ENCODE data around the gene PPP4R3A. TPM values are rescaled to one million over a fixed set of nuclear protein-coding genes. Genes with fewer than 3 reads are reported as not detected.

PPP4R3A gene
- total and polyA plus RNA-seq, 2 donors (not counting 3 experiments of a cell fraction or from before 2014, with no cell fraction given): 20.5 to 77.0 TPM

DNA sequence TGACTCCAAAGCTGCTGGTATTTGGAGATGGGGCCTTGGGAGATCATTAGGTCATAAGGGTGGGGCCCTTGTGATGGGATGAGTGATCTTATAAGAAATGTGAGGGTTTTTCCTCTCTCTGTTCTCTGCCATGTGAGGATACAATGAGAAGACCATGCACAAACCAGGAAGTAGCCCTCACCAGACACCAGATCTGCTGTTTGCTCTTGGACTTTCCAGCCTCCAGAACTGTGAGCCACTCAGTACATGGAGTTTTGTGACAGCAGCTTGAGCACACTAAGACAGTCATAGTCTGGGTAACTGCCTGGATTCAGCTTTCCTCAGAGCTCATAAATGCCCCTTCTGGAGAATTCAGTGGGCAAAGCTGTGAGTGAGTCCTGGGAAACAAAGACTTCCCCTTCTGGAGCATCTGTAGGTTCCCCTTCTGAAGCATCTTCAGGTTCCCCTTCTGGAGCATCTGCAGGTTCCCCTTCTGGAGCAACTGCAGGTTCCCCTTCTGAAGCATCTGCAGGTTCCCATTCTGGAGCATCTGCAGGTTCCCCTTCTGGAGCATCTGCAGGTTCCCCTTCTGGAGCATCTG is 11.0 kb upstream of the PPP4R3A start:
- POLR2A ChIA-PET: no interaction called here
- FAIRE-seq: no peak
- CTCF ChIA-PET: no interaction called here
- Histone ChIP-seq H3K4me1 (ENCODE audit: control insufficient read depth, extremely low read depth, insufficient read depth, low read length) (no peaks in the 10 kb centered on the region), H4K20me1 (replicated peaks; ENCODE audit: control insufficient read depth, extremely low read depth, insufficient read depth, low read length) (no peaks in the 10 kb centered on the region), H3K27me3 (ENCODE audit: control insufficient read depth in 2 of 2, insufficient read depth in 2 of 2, low read length in 2 of 2) (no peaks in the 10 kb centered on the region), H3K4me3 (replicated peaks in 1 of 3; ENCODE audit: insufficient read depth in 1 of 3, low read depth in 1 of 3, low read length in 3 of 3) (no peak overlapping the region), H3K27ac (ENCODE audit: insufficient read depth, low read depth, low read length) (no peak overlapping the region), H3K9me3 (replicated peaks; ENCODE audit: control insufficient read depth, insufficient read depth, low read length) (no peaks in the 10 kb centered on the region), H3K4me2 (ENCODE audit: insufficient read depth, low read length) (no peak overlapping the region), H3K79me2 (ENCODE audit: control insufficient read depth, insufficient read depth, low read length) (no peaks in the 10 kb centered on the region), H3K9me1 (replicated peaks; ENCODE audit: control insufficient read depth, extremely low read depth, insufficient read depth, low read length) (no peaks in the 10 kb centered on the region), H2AFZ (ENCODE audit: low read depth, low read length) (no peak overlapping the region), H3K9ac (replicated peaks; ENCODE audit: extremely low read depth, insufficient read depth, low read length) (no peak overlapping the region), H3K36me3 (ENCODE audit: control insufficient read depth in 2 of 2, extremely low read depth in 1 of 2, insufficient read depth in 2 of 2, low read length in 2 of 2) (no peaks in the 10 kb centered on the region)
- intact Hi-C loops (cut with micrococcal nuclease) (no loop called here), dilution Hi-C loops (cut with MboI; ENCODE audit: extremely low pct_ligation_motif_present, low sequenced_read_pairs) (no loop called here)
- DNase-seq (ENCODE audit: low read depth, low spot score): no peak
- no TSS peak for BruUV-seq (replicated peaks)
- TF ChIP-seq POLR2A (IDR thresholded peaks at IDR 0.05; ENCODE audit: low read depth, low read length) (no peak), EZH2 (IDR thresholded peaks at IDR 0.05; ENCODE audit: borderline replicate concordance, low read depth, low read length, severe bottlenecking) (no peak), JUN (IDR thresholded peaks at IDR 0.05; ENCODE audit: borderline replicate concordance, insufficient read depth, insufficient read length, low read depth) (no peak), FOS (IDR thresholded peaks at IDR 0.05; ENCODE audit: borderline replicate concordance, insufficient read depth, low read length) (no peak), POLR2AphosphoS5 (IDR thresholded peaks at IDR 0.05; ENCODE audit: insufficient read depth, low read depth, low read length) (no peak), MYC (IDR thresholded peaks at IDR 0.05; ENCODE audit: low read depth, low read length) (no peak), GATA2 (IDR thresholded peaks at IDR 0.05; ENCODE audit: insufficient read depth, insufficient read length, low read depth, low read length) (no peak)
- TF ChIP-seq, protein P1, sequence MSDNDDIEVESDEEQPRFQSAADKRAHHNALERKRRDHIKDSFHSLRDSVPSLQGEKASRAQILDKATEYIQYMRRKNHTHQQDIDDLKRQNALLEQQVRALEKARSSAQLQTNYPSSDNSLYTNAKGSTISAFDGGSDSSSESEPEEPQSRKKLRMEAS (IDR thresholded peaks at IDR 0.05; ENCODE audit: insufficient read depth, insufficient read length): no peak
- TF ChIP-seq, protein P2, sequence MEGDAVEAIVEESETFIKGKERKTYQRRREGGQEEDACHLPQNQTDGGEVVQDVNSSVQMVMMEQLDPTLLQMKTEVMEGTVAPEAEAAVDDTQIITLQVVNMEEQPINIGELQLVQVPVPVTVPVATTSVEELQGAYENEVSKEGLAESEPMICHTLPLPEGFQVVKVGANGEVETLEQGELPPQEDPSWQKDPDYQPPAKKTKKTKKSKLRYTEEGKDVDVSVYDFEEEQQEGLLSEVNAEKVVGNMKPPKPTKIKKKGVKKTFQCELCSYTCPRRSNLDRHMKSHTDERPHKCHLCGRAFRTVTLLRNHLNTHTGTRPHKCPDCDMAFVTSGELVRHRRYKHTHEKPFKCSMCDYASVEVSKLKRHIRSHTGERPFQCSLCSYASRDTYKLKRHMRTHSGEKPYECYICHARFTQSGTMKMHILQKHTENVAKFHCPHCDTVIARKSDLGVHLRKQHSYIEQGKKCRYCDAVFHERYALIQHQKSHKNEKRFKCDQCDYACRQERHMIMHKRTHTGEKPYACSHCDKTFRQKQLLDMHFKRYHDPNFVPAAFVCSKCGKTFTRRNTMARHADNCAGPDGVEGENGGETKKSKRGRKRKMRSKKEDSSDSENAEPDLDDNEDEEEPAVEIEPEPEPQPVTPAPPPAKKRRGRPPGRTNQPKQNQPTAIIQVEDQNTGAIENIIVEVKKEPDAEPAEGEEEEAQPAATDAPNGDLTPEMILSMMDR (IDR thresholded peaks at IDR 0.05; ENCODE audit: extremely low read depth in 1 of 2, insufficient read depth in 1 of 2, low read depth in 1 of 2, low read length in 2 of 2): no peak
